HG02642 (cell line): ENCODE measurements around the gene XYLT1.
"Not testable (repeated sequence)": the region's sequence is repeated elsewhere in the genome, so short reads cannot be mapped to it uniquely, and the experiment has no call there.

Experiments
- ATAC-seq: cut with Tn5 transposase; IDR thresholded peaks from one replicate; pipeline ENCODE4 v1.9.1; 2021; ENCODE audit warnings: mild to moderate bottlenecking; ENCODE audit not compliant: unreplicated experiment, poor library complexity

XYLT1 gene

GRCh38 chr16:17433577-17434451, 36.9 kb downstream of the XYLT1 start:
- no peak for ATAC-seq

DNA sequence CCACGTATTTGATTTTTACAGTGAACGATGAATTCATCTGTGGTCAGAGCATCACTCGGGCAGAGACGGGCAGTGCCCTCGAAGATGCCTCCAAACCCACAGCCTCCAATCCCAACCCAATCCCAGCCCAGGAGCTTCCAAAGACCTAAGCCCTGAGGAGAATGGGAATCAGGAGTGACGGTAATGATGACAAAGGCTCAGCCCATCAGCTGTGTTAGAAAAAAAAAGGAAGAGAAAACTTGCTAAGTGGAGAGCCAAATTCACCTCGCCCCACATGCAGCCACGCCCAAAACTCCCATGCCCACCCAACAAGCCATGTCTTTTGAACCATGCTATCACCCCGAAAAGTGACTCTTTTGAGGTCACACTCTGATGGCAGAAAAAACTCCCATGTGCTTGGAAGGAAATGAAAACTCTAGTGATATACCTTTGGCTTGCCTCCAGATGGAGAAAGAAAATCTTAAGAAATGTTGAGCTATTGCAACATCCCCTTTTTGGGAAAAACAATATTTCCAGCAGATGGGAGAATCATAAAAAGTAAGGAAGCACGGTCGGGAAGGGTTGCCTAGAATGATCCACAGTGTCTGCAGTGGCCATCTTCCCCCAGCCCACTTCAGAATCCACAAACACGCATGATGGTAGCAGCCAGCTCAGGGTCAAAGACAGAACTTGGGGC, 37.7 kb downstream of the XYLT1 start:
- ATAC-seq = no peak

DNA sequence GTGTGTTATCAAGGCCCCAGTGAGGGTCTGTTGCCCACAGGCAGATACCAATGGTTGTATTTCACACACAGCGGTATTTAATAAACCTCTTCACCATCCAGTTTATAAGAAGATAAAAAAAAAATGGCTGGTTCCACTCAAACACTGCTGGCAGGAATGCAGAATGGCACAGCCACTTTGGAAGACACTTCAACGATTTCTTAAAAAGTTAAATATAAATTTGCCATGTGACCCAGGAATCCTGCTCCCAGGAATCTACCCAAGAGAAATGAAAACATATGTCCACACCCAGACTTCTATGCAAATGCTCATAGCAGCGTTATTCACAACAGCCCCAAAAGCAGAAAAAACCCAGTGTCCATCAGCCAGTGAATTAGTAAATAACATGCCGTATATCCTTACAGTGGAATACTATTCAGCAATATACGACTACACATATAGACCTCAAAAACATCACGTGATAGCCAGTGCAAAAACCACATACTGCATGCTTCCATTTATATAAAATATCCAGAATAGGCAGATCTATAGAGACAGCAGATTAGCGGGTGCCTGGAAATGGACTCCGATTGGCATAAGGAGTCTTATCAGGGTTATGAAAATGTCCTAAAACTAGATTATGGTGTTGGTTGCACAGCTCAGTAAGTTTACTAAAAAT, 38.7 kb downstream of the XYLT1 start:
- ATAC-seq = no peak

DNA sequence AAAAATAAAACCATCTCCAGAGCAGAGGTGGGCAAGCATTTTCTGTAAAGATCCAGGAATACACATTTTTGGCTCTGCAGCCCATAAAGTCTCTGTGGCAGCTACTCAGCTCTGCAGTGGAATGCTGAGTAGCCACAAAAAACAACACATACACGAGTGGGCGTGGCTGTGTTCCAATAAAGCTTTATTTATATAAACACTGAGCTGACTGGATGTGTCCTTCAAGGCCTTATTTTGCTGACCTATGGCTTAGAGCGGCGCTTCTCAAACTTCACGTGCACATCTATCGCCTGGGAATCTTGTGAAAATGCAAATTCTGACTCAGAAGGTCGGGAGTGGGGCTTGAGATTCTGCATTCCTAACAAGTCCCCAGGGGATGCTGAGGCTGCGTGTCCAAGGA, 39.7 kb downstream of the XYLT1 start:
- no peak for ATAC-seq

- no peak for ATAC-seq
Measured at GRCh38 chr16:17426451-17426850, 44.3 kb downstream of the XYLT1 start.

GRCh38 chr16:17424771-17425170, 46.0 kb downstream of the XYLT1 start:
- ATAC-seq = no peak

GRCh38 chr16:17423221-17423620, 47.5 kb downstream of the XYLT1 start:
- ATAC-seq = no peak

DNA sequence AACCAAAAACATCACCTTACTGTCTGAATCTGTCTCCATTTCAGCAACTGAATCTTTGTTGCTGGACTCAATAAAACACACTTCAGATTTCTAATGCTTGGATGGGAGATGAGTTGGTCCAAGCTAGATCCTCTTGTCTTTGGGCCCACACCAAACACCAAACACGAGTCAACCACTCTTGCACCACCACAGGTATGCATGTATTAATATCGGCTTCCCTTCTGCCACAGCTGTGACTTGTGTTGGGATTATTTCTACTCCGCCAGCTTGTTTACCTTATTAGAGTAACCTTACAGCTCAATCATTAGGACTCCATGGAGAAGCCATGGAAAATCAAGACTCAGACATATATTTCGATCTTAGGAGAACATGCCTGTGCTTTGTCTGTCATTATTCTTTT, 49.9 kb downstream of the XYLT1 start:
- no peak for ATAC-seq

DNA sequence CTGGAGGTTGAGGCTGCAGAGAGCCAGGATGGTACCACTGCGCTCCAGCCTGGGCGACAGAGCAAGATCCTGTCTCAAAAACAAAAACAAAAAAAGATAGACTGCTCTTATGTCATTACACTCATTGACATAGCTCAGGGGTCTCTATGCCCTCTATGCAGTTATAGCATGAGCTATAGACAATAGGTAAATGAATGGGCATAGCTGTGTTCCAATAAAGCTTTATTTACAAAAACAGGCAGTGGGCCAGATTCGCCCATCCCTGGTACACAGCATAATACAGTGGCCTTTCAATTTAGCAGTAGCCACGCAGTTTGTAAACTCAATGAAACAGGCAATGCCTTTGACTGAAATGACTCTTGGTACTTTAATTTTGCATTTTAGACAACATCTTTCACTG, 51.5 kb downstream of the XYLT1 start:
- ATAC-seq = no peak

DNA sequence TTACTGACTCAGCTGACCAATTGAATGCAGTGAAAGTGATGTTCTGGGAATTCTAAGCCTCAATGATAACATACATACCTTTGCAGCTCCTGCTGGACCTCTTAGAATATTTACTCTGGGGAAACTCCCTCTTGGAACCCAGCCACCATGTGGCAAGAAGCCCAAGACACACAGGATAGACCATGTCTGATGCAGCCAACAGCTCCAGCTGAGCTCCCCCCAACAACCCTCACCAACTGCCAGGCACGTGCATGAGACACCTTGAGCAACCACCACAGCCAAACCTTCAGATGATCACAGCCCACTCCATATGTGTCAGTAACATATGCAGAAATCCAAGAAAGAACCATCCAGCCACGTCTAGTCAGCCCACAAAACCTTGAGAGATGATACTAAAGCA, 53.0 kb downstream of the XYLT1 start:
- no peak for ATAC-seq

DNA sequence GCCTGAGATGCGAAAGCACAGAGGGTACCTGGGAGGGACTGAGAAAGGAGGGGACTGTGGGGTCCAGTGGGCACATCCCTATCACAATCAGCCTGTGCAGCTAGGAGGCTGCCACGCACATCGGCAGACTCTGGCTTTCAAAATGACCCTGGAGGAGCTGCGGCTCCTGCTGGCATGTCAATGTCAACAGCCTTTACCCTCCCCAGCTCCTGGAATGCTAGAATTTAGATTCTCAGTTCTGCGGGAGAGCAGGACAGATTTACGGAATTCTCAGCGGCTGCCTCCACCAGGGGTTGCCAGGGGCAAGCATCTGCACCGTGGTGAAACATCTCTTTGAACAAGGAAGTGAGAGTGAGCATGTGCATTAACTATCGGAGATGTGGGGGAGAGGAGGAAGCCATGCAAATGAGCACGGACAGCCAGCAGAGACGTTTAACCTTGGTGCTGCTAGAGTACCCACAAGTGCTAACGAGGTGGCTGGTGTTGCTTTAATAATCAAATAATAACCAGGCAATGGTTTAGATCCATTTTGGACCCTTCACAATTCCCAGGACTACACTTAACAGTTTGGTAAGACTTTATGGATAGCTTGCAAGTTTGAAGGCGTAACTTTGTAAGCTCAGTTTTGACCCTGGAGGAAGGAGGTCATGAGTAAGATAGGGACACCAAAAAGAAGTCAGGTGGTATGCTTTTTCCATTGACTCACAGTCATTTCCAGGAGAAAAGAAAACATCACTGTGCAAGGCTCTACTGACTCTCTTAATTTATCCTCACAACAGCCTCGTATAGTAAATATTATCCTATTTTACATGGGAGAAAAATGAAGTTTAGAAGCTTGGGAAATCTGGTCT, 54.1 kb downstream of the XYLT1 start:
- peak; percentile 96 for ATAC-seq

DNA sequence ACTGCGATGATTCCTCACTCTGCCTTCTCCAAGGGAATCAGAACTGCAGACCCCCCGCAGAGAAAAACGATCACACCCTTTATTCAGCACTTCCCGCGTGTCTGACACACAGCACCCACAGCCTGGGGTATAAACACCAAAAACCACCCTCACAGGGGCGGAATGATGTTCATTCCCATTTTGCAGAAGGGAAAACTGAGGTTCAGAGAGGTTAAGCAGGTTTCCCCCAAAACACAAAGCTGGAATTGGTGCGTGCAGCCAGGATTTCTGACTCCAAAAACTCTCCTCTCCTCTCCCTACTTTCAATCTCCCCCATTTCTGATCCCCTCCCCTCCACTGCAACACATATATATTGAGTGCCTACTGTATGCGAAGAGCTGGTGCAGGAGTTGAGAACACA, 55.8 kb downstream of the XYLT1 start:
- ATAC-seq = no peak

GRCh38 chr16:17414421-17414820, 56.3 kb downstream of the XYLT1 start:
- no peak for ATAC-seq

DNA sequence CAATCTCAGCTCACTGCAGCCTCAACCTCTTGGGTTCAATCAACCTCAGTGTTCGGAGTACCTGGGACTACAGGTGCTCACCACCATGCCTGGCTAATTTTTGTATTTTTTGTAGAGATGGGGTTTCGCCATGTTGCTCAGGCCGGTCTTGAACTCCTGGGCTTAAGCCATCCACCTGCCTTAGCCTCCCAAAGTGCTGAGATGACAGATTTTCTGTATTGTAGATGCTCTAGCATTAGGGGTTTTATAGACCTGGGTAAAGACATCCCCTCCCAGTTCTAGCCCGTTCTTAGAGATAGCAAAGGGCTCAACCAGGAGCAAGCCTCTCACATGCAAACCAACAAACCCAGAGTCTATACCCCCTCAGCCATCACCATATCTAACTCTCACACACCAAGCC, 57.3 kb downstream of the XYLT1 start:
- no peak for ATAC-seq

DNA sequence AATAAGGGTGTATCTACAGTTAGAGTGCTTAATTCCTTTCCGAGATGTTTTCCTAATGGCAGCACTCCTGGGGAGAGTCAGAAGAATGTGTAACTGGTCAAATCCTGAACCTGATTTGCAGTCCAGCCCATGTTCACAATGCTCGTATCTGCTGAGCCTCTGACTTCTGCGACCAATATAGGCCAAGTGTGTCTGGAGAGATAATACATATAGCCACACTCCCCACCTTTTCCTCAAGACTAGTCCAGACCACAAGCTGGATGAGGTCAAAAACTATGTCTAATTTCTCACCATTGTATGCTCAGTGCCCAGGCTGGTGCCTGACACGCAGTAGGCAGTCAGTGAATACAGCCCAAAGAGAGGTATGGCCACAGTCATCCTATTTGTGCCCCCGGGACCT, 58.0 kb downstream of the XYLT1 start:
- ATAC-seq = no peak

DNA sequence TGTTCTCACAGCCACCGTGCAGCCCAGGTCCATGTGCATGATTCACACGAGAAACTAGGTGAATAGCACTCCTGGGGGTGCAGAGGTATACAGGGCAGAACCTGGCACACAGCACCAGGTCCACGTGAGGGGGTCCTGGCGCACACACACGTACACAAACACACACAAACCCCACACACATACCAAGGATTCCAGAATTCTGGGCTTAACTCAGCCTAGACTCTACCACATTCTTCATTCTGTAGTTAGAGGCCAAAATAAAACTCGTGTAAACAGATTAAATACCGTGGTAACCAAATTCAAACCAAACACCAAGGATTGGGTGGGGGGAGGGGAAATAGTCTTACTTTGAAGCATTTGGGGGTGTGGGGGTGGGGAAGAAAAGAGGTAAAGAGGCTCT, 58.5 kb downstream of the XYLT1 start:
- ATAC-seq = no peak

GRCh38 chr16:17411263-17411662, 59.5 kb downstream of the XYLT1 start:
- no peak for ATAC-seq

DNA sequence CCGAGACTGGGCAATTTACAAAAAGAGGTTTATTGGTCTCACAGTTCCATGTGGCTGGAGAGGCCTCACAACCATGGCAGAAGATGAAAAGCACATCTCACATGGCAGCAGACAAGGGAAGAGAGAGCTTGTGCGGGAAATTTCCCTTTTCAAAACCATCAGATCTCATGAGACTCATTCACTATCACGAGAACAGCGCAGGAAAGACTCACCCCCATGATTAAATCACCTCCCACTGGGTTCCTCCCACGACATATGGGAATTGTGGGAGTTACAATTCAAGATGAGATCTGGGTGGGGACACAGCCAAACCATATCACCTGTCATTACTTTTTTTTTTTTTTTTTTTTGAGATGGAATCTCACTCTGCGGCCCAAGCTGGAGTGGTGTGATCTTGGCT, 60.4 kb downstream of the XYLT1 start:
- ATAC-seq = not testable (repeated sequence)

- ATAC-seq = no peak
Measured at GRCh38 chr16:17409894-17410293, 60.9 kb downstream of the XYLT1 start.

GRCh38 chr16:17408955-17409441, 61.8 kb downstream of the XYLT1 start:
- ATAC-seq = peak; percentile 75
